ENCODE measurements around the gene FAM83G.
"Not testable (repeated sequence)": the region's sequence is repeated elsewhere in the genome, so short reads cannot be mapped to it uniquely, and the experiment has no call there.

Gene FAM83G

GRCh38 chr17:18957831-18958230 lies 46.7 kb downstream of the FAM83G start:
- no peak for ATAC-seq
- TF ChIP-seq, protein P1, sequence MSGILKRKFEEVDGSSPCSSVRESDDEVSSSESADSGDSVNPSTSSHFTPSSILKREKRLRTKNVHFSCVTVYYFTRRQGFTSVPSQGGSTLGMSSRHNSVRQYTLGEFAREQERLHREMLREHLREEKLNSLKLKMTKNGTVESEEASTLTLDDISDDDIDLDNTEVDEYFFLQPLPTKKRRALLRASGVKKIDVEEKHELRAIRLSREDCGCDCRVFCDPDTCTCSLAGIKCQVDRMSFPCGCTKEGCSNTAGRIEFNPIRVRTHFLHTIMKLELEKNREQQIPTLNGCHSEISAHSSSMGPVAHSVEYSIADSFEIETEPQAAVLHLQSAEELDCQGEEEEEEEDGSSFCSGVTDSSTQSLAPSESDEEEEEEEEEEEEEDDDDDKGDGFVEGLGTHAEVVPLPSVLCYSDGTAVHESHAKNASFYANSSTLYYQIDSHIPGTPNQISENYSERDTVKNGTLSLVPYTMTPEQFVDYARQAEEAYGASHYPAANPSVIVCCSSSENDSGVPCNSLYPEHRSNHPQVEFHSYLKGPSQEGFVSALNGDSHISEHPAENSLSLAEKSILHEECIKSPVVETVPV (CRISPR knock-in tag; IDR thresholded peaks at IDR 0.05), result no peak
- TF ChIP-seq OSR1 (CRISPR knock-in tag; IDR thresholded peaks at IDR 0.05) (no peak), ZNF8 (CRISPR knock-in tag; IDR thresholded peaks at IDR 0.05) (no peak), ZFP3 (CRISPR knock-in tag; IDR thresholded peaks at IDR 0.05) (no peak), ESRRG (CRISPR knock-in tag; IDR thresholded peaks at IDR 0.05) (no peak), TOX (CRISPR knock-in tag; IDR thresholded peaks at IDR 0.05; ENCODE audit: borderline replicate concordance) (no peak), TCF4 (CRISPR knock-in tag; IDR thresholded peaks at IDR 0.05; ENCODE audit: borderline replicate concordance) (no peak), ZC3H10 (CRISPR knock-in tag; IDR thresholded peaks at IDR 0.05) (no peak), ISL1 (CRISPR knock-in tag; IDR thresholded peaks at IDR 0.05) (no peak), ZNF70 (CRISPR knock-in tag; IDR thresholded peaks at IDR 0.05) (no peak), CSDC2 (CRISPR knock-in tag; IDR thresholded peaks at IDR 0.05) (no peak)
- TF ChIP-seq, protein P2, sequence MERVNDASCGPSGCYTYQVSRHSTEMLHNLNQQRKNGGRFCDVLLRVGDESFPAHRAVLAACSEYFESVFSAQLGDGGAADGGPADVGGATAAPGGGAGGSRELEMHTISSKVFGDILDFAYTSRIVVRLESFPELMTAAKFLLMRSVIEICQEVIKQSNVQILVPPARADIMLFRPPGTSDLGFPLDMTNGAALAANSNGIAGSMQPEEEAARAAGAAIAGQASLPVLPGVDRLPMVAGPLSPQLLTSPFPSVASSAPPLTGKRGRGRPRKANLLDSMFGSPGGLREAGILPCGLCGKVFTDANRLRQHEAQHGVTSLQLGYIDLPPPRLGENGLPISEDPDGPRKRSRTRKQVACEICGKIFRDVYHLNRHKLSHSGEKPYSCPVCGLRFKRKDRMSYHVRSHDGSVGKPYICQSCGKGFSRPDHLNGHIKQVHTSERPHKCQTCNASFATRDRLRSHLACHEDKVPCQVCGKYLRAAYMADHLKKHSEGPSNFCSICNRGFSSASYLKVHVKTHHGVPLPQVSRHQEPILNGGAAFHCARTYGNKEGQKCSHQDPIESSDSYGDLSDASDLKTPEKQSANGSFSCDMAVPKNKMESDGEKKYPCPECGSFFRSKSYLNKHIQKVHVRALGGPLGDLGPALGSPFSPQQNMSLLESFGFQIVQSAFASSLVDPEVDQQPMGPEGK (CRISPR knock-in tag; IDR thresholded peaks at IDR 0.05; ENCODE audit: borderline replicate concordance), result no peak

DNA sequence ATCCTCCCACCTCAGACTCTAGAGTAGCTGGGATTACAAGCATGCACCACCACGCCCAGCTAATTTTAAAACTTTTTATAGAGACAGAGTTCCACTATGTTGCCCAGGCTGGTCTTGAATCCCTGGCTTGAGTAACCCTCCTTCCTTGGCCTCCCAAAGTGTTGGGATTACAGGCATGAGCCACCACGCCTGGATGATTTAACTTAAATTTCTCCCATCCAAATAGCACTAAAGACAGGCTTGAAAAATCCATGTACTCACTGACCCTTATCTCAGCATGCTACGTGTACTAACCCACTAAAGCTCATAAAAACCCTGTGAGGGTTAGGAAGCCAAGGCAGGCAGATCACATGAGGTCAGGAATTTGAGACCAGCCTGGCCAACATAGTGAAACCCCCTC lies 48.0 kb downstream of the FAM83G start:
- no peak for TF ChIP-seq ARNTL (CRISPR knock-in tag; IDR thresholded peaks at IDR 0.05; ENCODE audit: borderline replicate concordance, low read depth)
- TF ChIP-seq TCF4 (CRISPR knock-in tag; IDR thresholded peaks at IDR 0.05; ENCODE audit: borderline replicate concordance), result no peak
- no peak for TF ChIP-seq ZFP3 (CRISPR knock-in tag; IDR thresholded peaks at IDR 0.05)
- TF ChIP-seq ESRRG (CRISPR knock-in tag; IDR thresholded peaks at IDR 0.05), result no peak
- no peak for TF ChIP-seq ZNF8 (CRISPR knock-in tag; IDR thresholded peaks at IDR 0.05)
- no peak for TF ChIP-seq BACH2 (CRISPR knock-in tag; IDR thresholded peaks at IDR 0.05; ENCODE audit: borderline replicate concordance)
- TF ChIP-seq RARB (CRISPR knock-in tag; IDR thresholded peaks at IDR 0.05), result no peak
- no peak for TF ChIP-seq CSDC2 (CRISPR knock-in tag; IDR thresholded peaks at IDR 0.05)
- TF ChIP-seq ZC3H10 (CRISPR knock-in tag; IDR thresholded peaks at IDR 0.05), result no peak
- TF ChIP-seq, protein P2 (CRISPR knock-in tag; IDR thresholded peaks at IDR 0.05; ENCODE audit: borderline replicate concordance), result no peak
- TF ChIP-seq ZFP30 (CRISPR knock-in tag; IDR thresholded peaks at IDR 0.05), result no peak
- TF ChIP-seq TOX (CRISPR knock-in tag; IDR thresholded peaks at IDR 0.05; ENCODE audit: borderline replicate concordance), result no peak
- no peak for TF ChIP-seq ZNF565 (CRISPR knock-in tag; conservative IDR thresholded peaks at IDR 0.05; ENCODE audit: low read depth)
- TF ChIP-seq CREB5 (CRISPR knock-in tag; IDR thresholded peaks at IDR 0.05; ENCODE audit: low read depth), result no peak
- TF ChIP-seq PPARA (CRISPR knock-in tag; IDR thresholded peaks at IDR 0.05; ENCODE audit: borderline replicate concordance), result no peak
- TF ChIP-seq SNAI2 (CRISPR knock-in tag; IDR thresholded peaks at IDR 0.05), result no peak
- TF ChIP-seq, protein P1 (CRISPR knock-in tag; IDR thresholded peaks at IDR 0.05), result no peak
- TF ChIP-seq, protein P3, sequence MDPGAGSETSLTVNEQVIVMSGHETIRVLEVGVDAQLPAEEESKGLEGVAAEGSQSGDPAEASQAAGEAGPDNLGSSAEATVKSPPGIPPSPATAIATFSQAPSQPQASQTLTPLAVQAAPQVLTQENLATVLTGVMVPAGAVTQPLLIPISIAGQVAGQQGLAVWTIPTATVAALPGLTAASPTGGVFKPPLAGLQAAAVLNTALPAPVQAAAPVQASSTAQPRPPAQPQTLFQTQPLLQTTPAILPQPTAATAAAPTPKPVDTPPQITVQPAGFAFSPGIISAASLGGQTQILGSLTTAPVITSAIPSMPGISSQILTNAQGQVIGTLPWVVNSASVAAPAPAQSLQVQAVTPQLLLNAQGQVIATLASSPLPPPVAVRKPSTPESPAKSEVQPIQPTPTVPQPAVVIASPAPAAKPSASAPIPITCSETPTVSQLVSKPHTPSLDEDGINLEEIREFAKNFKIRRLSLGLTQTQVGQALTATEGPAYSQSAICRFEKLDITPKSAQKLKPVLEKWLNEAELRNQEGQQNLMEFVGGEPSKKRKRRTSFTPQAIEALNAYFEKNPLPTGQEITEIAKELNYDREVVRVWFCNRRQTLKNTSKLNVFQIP (CRISPR knock-in tag; IDR thresholded peaks at IDR 0.05; ENCODE audit: borderline replicate concordance, low read depth), result no peak
- no peak for ATAC-seq

DNA sequence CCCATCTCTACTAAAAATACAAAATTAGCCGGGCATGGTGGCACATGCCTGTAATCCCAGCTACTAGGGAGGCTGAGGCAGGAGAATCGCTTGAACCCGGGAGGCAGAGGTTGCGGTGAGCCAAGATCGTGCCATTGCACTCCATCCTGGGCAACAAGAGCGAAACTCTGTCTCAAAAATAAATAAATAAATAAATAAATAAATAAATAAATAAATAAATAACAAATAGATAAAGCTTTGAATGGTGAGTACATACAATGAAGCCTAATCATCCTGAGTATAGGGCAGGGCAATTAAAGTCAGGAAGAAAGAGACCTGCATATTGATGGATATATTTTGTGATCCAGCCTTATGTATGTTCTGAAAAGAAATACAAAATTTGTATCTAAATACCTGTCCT lies 48.5 kb downstream of the FAM83G start:
- not testable (repeated sequence) for ATAC-seq

Measured in SK-N-SH treated with all-trans-retinoic acid at 6 μM for 48 hours (cell line).